Gastrocnemius medialis (tissue), 4 donors: ENCODE results near the gene LTBP4.

Source experiments
- CTCF ChIP-seq, 5 experiments: fragments of 450-650 bp in 3 of 5; fragments of 200-600 bp in 2 of 5; sonication (generic) in 2 of 5; IDR thresholded peaks in 4 of 5; conservative IDR thresholded peaks in 1 of 5; 1 replicate in 4 of 5; 2 replicates in 1 of 5; pipeline ENCODE4 v1.5.1; 2016 to 2019; ENCODE audit warnings: antibody characterized with exemption in 5 of 5, mild to moderate bottlenecking in 3 of 5, moderate library complexity in 3 of 5
- POLR2A ChIP-seq, 2 donors: fragments of 450-650 bp; IDR thresholded peaks; one replicate each; pipeline ENCODE4 v1.6.1; 2017; ENCODE audit warnings: antibody characterized with exemption in 2 of 2, mild to moderate bottlenecking in 2 of 2, moderate library complexity in 2 of 2

GRCh38 chr19:40570313-40571004, 30.7 kb upstream of the LTBP4 start:
- TF ChIP-seq CTCF (IDR thresholded peaks at IDR 0.05 in 4 of 5, conservative IDR thresholded peaks at IDR 0.05 in 1 of 5) (peak in 1 of 5 experiments; percentile 42), POLR2A (IDR thresholded peaks at IDR 0.05) (peak in 1 of 2 donors; percentile 27)
